Measurements from ENCODE around the gene TSPAN12. TPM values are rescaled to one million over a fixed set of nuclear protein-coding genes. Genes with fewer than 3 reads are reported as not detected.

Gene TSPAN12
- total RNA-seq, 2 donors from 2014 or later: 6.9 to 9.9 TPM

GRCh38 chr7:120825576-120825975, 32.4 kb downstream of the TSPAN12 start:
- intact Hi-C loops (cut with DNase I): no loop called here
- TF ChIP-seq CTCF (IDR thresholded peaks at IDR 0.05): no peak
- no peak for TF ChIP-seq POLR2A (IDR thresholded peaks at IDR 0.05)
- H3K4me3 ChIP-seq: no peak overlapping the region
- no peak overlapping the region for H3K27ac ChIP-seq
- peaks cover 20% of the 10 kb centered on the region for H3K4me1 ChIP-seq
- 2 to 16% methylated on average over 2 of the region's 2 CpGs for WGBS, 2 donors
- no peaks in the 10 kb centered on the region for H3K9me3 ChIP-seq
- no peaks in the 10 kb centered on the region for H3K27me3 ChIP-seq
- no peak for ATAC-seq
- H3K36me3 ChIP-seq (replicated peaks in 1 of 2; ENCODE audit: insufficient read depth in 1 of 2, low read depth in 2 of 2): no peaks in the 10 kb centered on the region
- no peak for DNase-seq

- Histone ChIP-seq H3K4me1 (peaks cover 20% of the 10 kb centered on the region), H3K9me3 (no peaks in the 10 kb centered on the region), H3K4me3 (no peak overlapping the region), H3K27ac (no peak overlapping the region), H3K36me3 (replicated peaks in 1 of 2; ENCODE audit: insufficient read depth in 1 of 2, low read depth in 2 of 2) (no peaks in the 10 kb centered on the region), H3K27me3 (no peaks in the 10 kb centered on the region)
- TF ChIP-seq CTCF (IDR thresholded peaks at IDR 0.05) (no peak), POLR2A (IDR thresholded peaks at IDR 0.05) (no peak)
- WGBS, 2 donors: 19 to 22% methylated on average over 1 of the region's 1 CpG
- no peak for DNase-seq
- intact Hi-C loops (cut with DNase I): no loop called here
- no peak for ATAC-seq
Observed at GRCh38 chr7:120825152-120825551, 32.8 kb downstream of the TSPAN12 start.

GRCh38 chr7:120819861-120820260, 38.1 kb downstream of the TSPAN12 start:
- H3K9me3 ChIP-seq: no peaks in the 10 kb centered on the region
- intact Hi-C loops (cut with DNase I): no loop called here
- H3K4me3 ChIP-seq: no peak overlapping the region
- H3K4me1 ChIP-seq: peaks cover 1% of the 10 kb centered on the region
- H3K27ac ChIP-seq: no peak overlapping the region
- no peak for ATAC-seq
- no peak for DNase-seq
- TF ChIP-seq POLR2A (IDR thresholded peaks at IDR 0.05) (no peak), CTCF (IDR thresholded peaks at IDR 0.05) (no peak)
- no peaks in the 10 kb centered on the region for H3K36me3 ChIP-seq (replicated peaks in 1 of 2; ENCODE audit: insufficient read depth in 1 of 2, low read depth in 2 of 2)
- H3K27me3 ChIP-seq: no peaks in the 10 kb centered on the region

GRCh38 chr7:120817851-120818250, 40.1 kb downstream of the TSPAN12 start:
- Histone ChIP-seq H3K27me3 (no peaks in the 10 kb centered on the region), H3K27ac (no peak overlapping the region), H3K9me3 (no peaks in the 10 kb centered on the region), H3K36me3 (replicated peaks in 1 of 2; ENCODE audit: insufficient read depth in 1 of 2, low read depth in 2 of 2) (no peaks in the 10 kb centered on the region), H3K4me1 (no peaks in the 10 kb centered on the region), H3K4me3 (no peak overlapping the region)
- intact Hi-C loops (cut with DNase I): no loop called here
- ATAC-seq (no peak), DNase-seq (no peak)
- 60 to 71% methylated on average over 2 of the region's 2 CpGs for WGBS, 2 donors
- TF ChIP-seq CTCF (IDR thresholded peaks at IDR 0.05) (no peak), POLR2A (IDR thresholded peaks at IDR 0.05) (no peak)

- intact Hi-C loops (cut with DNase I): no loop called here
- Histone ChIP-seq H3K4me3 (no peak overlapping the region), H3K9me3 (no peaks in the 10 kb centered on the region), H3K27me3 (no peaks in the 10 kb centered on the region), H3K27ac (no peak overlapping the region), H3K36me3 (replicated peaks in 1 of 2; ENCODE audit: insufficient read depth in 1 of 2, low read depth in 2 of 2) (no peaks in the 10 kb centered on the region), H3K4me1 (peaks cover 6% of the 10 kb centered on the region)
- DNase-seq (no peak), ATAC-seq (no peak)
- TF ChIP-seq POLR2A (IDR thresholded peaks at IDR 0.05) (no peak), CTCF (IDR thresholded peaks at IDR 0.05) (no peak)
- WGBS, 2 donors: 73 to 79% methylated on average over 6 of the region's 6 CpGs
Observed at GRCh38 chr7:120814253-120814939, 43.5 kb downstream of the TSPAN12 start.
